AG10803 (cell line): Measurements from ENCODE around the gene GORASP1.

Experiments
- DNase-seq: peaks from one replicate; pipeline ENCODE4 v3.0.0; 2010; ENCODE audit warnings: low read depth
- H3K4me3 ChIP-seq: 2 replicates; pipeline ENCODE4 v1.5.1; 2011; ENCODE audit warnings: mild to moderate bottlenecking, low read length, control low read depth
- CTCF ChIP-seq: conservative IDR thresholded peaks from 2 replicates; pipeline ENCODE4 v1.5.1; 2011; ENCODE audit warnings: mild to moderate bottlenecking, low read length, control low read depth, inconsistent platforms

Gene GORASP1

DNA sequence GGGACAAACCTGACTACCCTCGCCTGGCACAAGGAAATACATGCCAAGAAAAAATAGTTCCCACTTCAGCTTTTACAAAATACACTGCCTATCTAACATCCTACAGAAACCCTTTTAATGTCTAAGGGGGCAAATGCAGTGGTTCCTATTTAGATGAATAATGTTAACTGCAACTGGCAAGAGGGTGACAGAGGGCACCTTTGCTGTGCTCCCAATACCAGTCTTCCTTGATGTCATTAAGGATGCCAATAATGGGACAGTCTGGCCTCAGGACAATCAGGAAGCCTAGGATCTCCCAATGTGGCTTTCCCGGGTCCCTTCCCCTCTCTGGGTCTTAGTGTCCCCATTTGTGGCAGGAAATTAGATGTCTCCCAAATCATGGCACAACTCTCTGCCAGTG, 32.0 kb upstream of the GORASP1 start:
- TF ChIP-seq CTCF, result no peak
- no peak for DNase-seq
- no peak overlapping the region for H3K4me3 ChIP-seq

- DNase-seq, result peak; percentile 40
- no peak for TF ChIP-seq CTCF
- no peak overlapping the region for H3K4me3 ChIP-seq
Measured at GRCh38 chr3:39138804-39139415, 31.5 kb upstream of the GORASP1 start.

GRCh38 chr3:39137991-39138803, 30.8 kb upstream of the GORASP1 start:
- DNase-seq, result no peak
- TF ChIP-seq CTCF, result no peak

DNA sequence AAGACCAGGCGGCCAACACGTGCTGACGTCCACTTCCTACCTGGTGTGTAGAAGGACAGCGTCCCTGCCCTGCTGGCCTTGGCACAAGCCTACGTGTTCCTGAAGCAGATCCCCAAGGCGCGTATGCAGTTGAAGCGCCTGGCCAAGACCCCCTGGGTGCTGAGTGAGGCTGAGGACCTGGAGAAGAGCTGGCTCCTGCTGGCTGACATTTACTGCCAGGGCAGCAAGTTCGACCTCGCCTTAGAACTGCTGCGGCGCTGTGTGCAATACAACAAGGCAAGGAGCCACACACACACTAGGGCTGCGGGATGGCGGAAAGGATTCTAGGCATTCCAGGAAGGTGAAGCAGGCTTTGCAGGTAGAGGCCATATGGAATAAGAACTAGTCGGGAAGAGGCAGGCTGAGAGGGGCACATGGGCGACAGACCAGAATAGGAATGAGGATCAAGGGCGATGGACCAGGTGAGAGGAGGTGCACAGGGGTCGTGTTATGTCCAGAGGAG, 30.1 kb upstream of the GORASP1 start:
- DNase-seq, result no peak
- no peak overlapping the region for H3K4me3 ChIP-seq
- no peak for TF ChIP-seq CTCF

More at GRCh38 chr3:39137991-39138803, 30.8 kb upstream of the GORASP1 start:
- no peak overlapping the region for H3K4me3 ChIP-seq

DNA sequence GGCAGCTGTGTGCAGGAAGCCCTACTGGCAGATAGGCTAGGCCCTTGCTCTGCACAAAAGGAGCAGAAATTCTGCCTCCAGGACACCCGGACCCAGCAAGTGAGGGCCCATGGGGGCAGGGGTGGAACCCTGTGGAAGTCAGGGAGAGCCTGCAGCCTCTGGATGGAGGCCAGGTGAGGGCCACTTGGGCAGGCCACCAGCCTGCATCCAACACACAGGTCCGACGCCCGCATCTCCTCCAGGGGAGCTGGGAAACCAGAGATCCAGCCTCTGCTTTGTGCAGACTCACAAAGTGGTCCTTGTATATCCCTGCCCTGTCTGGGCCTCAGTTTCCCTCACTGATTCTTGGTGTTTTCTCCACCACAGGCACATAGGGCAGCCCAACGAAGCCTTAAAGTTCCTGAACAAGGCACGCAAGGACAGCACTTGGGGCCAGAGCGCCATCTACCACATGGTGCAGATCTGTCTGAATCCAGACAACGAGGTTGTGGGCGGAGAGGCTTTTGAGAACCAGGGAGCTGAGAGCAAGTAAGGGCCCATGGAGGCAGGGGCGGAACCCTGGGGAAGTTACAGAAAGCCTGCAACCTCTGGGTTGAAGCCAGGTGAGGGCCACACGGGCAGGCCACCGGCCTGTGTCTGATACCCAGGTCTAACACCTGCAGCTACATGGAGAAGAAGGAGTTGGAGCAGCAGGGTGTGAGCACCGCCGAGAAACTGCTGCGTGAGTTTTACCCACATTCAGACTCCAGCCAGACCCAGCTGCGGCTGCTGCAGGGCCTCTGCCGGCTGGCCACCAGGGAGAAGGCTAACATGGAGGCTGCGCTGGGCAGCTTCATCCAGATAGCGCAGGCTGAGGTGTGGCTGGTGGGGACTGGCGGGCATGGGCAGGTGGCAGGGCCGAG, 29.4 kb upstream of the GORASP1 start:
- no peak for TF ChIP-seq CTCF
- no peak for DNase-seq

DNA sequence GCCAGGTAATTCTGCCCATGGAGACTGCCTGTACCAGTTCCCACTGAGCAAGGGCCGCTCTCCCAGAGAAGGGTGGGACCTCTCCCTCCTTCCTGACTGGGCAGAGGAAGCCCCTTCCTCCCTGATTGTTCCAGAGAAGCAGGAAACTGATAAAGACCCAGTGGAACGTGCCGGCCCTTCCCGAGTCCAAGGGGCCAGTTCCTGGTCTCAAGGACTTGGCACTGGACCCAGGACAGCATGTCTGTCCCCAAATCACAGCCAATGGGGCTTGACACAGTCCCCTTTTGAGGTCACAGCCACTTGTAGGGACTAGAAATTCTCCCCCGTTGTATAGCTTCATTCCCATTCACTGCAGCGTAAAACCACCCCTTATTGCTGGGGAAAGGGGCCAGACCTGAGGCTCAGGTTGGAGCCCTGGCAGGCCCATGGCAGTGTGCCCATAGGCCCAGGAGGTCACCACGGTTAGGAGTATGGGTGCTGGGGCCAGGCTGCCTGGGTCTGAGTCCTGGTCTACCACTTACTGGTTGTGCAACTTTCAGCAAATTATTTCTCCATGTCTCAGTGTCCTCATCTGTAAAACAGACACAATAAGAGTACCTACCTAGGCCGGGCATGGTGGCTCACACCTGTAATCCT, 27.9 kb upstream of the GORASP1 start:
- no peak overlapping the region for H3K4me3 ChIP-seq
- no peak for TF ChIP-seq CTCF
- DNase-seq, result no peak

More for the DNA sequence above, 29.4 kb upstream of the GORASP1 start:
- no peak overlapping the region for H3K4me3 ChIP-seq
